Right atrium auricular region (tissue), 2 donors: ENCODE data around the gene LSG1. TPM values are rescaled to one million over a fixed set of nuclear protein-coding genes. Genes with fewer than 3 reads are reported as not detected.

Source experiments
- DNase-seq: peaks from one replicate; pipeline ENCODE4 v3.0.0-alpha.2; 2019; ENCODE audit warnings: low spot score
- H3K27ac ChIP-seq, 2 donors: fragments of 200-600 bp; sonication (generic); 1 replicate in 1 of 2; 2 replicates in 1 of 2; pipeline ENCODE4 v1.5.1; 2016 to 2019
- H3K27me3 ChIP-seq, 2 donors: fragments of 200-600 bp; sonication (generic); one replicate each; pipeline versions ENCODE4 v1.5.1 to v1.6.0; 2017 to 2019
- H3K36me3 ChIP-seq: fragments of 200-600 bp; sonication (generic); one replicate; pipeline ENCODE4 v1.5.1; 2016
- H3K4me1 ChIP-seq, 2 donors: fragments of 200-600 bp; sonication (generic); one replicate each; pipeline versions ENCODE4 v1.5.1 to v1.6.0; 2017 to 2019
- H3K4me3 ChIP-seq, 2 donors: fragments of 200-600 bp; sonication (generic); 1 replicate in 1 of 2; 2 replicates in 1 of 2; pipeline ENCODE4 v1.5.1; 2017 to 2019; ENCODE audit warnings: mild to moderate bottlenecking in 1 of 2, moderate library complexity in 1 of 2
- H3K9me3 ChIP-seq, 2 donors: fragments of 200-600 bp; sonication (generic); one replicate each; pipeline ENCODE4 v1.5.1; 2019
- total RNA-seq, 2 donors: library from RNA; depleted of rRNA; stranded (reverse); fragments of >200 nt; gene quantifications; one replicate each; pipeline ENCODE4 v1.1.0, GENCODE V29; 2016
- TF ChIP-seq, protein P1 (sequence below), 2 donors: fragments of 200-600 bp; sonication (generic); IDR thresholded peaks; one replicate each; pipeline ENCODE4 v1.5.1; 2019; ENCODE audit warnings: antibody characterized with exemption in 2 of 2

The LSG1 gene
- total RNA-seq, 2 donors from 2014 or later, result 15.1 to 20.5 TPM

GRCh38 chr3:194705227-194705626 lies 33.2 kb upstream of the LSG1 start:
- Histone ChIP-seq H3K27ac (no peak overlapping the region), H3K9me3 (no peaks in the 10 kb centered on the region), H3K4me3 (no peak overlapping the region), H3K36me3 (no peaks in the 10 kb centered on the region), H3K27me3 (no peaks in the 10 kb centered on the region), H3K4me1 (no peaks in the 10 kb centered on the region)
- TF ChIP-seq, protein P1, sequence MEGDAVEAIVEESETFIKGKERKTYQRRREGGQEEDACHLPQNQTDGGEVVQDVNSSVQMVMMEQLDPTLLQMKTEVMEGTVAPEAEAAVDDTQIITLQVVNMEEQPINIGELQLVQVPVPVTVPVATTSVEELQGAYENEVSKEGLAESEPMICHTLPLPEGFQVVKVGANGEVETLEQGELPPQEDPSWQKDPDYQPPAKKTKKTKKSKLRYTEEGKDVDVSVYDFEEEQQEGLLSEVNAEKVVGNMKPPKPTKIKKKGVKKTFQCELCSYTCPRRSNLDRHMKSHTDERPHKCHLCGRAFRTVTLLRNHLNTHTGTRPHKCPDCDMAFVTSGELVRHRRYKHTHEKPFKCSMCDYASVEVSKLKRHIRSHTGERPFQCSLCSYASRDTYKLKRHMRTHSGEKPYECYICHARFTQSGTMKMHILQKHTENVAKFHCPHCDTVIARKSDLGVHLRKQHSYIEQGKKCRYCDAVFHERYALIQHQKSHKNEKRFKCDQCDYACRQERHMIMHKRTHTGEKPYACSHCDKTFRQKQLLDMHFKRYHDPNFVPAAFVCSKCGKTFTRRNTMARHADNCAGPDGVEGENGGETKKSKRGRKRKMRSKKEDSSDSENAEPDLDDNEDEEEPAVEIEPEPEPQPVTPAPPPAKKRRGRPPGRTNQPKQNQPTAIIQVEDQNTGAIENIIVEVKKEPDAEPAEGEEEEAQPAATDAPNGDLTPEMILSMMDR (IDR thresholded peaks at IDR 0.05), result no peak
- no peak for DNase-seq

GRCh38 chr3:194702545-194702944 lies 30.6 kb upstream of the LSG1 start:
- no peaks in the 10 kb centered on the region for H3K4me1 ChIP-seq

GRCh38 chr3:194696702-194697101 lies 24.7 kb upstream of the LSG1 start:
- H3K27me3 ChIP-seq, result no peaks in the 10 kb centered on the region
- no peak overlapping the region for H3K27ac ChIP-seq
- H3K4me1 ChIP-seq, result peaks cover 0 to under 1% of the 10 kb centered on the region in 2 donors
- TF ChIP-seq, protein P1 (IDR thresholded peaks at IDR 0.05), result no peak
- no peaks in the 10 kb centered on the region for H3K36me3 ChIP-seq
- H3K4me3 ChIP-seq, result no peak overlapping the region
- no peaks in the 10 kb centered on the region for H3K9me3 ChIP-seq
- no peak for DNase-seq

More at GRCh38 chr3:194702545-194702944, 30.6 kb upstream of the LSG1 start:
- TF ChIP-seq, protein P1 (IDR thresholded peaks at IDR 0.05), result no peak
- DNase-seq, result no peak
- Histone ChIP-seq H3K27me3 (no peaks in the 10 kb centered on the region), H3K27ac (no peak overlapping the region), H3K9me3 (no peaks in the 10 kb centered on the region), H3K36me3 (no peaks in the 10 kb centered on the region), H3K4me3 (no peak overlapping the region)

DNA sequence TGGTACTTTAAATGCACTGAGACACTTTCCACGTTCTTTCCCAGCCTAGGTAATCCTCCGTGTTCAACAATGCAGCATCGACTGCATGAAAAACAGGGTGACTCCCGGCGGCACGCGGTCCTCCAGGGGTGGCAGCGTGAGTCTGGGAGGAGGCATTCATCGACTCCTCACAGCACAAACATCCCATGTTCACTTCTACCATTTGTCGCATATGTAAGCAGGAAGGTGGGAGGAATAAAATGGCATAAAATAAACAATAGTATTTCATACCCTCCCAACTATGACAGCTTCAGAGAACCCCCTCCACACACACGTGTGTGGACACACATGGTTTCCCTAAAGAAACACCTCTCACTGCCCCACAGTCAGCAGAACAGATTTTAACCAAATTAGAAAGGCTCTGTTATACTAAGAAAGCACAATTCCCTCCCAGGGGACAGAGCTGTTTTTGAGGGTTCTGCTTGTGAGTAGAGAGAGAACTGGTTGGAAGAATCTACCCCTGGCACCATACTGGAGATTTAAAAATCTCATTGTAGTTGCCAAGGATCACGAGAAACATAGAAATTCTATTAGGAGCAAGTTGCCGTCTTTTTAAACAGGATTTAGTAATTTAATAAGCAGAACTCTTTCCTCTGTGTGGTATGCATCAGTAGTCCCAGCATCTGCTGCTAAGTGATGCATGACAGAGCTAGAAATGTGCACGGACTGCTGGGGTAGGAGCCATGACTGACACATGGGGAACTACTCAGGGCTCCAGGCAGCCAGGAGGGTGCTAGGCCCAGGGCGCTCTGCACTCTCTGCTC lies 19.7 kb upstream of the LSG1 start:
- Histone ChIP-seq H3K27ac (no peak overlapping the region), H3K4me1 (peaks cover 0 to 46% of the 10 kb centered on the region in 2 donors)

DNA sequence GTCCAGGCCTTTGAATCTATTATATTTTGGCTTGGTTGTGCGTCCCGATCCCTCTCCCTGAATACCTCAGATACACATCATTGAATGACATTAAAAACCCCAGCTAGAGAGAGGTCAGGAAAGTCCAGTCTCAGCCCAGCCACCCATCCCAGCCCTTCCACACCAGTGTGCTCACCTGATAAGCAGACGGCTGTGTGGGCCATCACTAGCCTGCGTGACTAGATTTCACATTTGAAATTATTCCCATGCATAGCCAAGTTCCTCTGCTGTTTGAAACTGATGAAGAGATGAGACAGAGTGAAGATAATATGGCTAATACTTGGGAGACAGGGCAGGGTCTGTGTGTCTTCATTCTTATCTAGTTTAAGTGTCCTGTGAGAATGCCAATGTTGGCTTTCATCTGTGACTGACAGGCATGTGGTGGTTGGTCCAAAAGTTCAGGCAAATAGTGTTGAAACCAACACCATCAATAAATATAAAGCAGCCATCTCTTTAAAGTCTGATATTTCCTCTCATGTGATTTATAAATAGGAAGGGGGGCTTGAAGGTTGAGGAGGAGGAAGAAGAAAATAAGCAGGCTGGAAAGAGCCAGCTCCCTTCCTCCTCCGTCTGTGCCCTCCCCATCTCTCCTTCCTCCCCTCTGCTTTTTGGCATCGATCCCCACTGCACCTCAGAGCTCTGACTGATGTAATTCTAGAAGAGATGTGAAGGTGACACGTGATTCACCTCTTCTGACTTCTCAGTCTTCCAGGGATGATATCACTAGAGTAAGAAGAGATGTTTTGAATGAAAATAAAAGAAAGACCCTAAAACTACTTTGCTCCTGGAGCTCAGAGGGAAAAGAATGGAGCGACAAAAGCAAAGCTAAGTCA lies 18.7 kb upstream of the LSG1 start:
- H3K27me3 ChIP-seq, result no peaks in the 10 kb centered on the region
- DNase-seq, result no peak
- H3K4me1 ChIP-seq, result peaks cover 0 to 46% of the 10 kb centered on the region in 2 donors
- TF ChIP-seq, protein P1 (IDR thresholded peaks at IDR 0.05), result no peak
- H3K4me3 ChIP-seq, result no peak overlapping the region
- H3K9me3 ChIP-seq, result no peaks in the 10 kb centered on the region
- H3K27ac ChIP-seq, result peak overlapping the region in 1 of 2 donors; percentile 20
- no peaks in the 10 kb centered on the region for H3K36me3 ChIP-seq

More for the DNA sequence above, 19.7 kb upstream of the LSG1 start:
- Histone ChIP-seq H3K9me3 (no peaks in the 10 kb centered on the region), H3K27me3 (no peaks in the 10 kb centered on the region), H3K36me3 (no peaks in the 10 kb centered on the region), H3K4me3 (no peak overlapping the region)
- TF ChIP-seq, protein P1 (IDR thresholded peaks at IDR 0.05), result no peak
- DNase-seq, result no peak
